H9 (cell line): Measurements from ENCODE around the gene CYB5A. TPM values are rescaled to one million over a fixed set of nuclear protein-coding genes. Genes with fewer than 3 reads are reported as not detected.

Experiments
- DNase-seq: peaks from one replicate; pipeline ENCODE4 v3.0.0-alpha.2; 2017
- H2AFZ ChIP-seq: one replicate; pipeline ENCODE4 v1.6.1; 2013; ENCODE audit warnings: mild to moderate bottlenecking, low read length, control low read depth, moderate library complexity
- H2AK5ac ChIP-seq: 2 replicates; pipeline ENCODE4 v1.6.1; 2013; ENCODE audit warnings: low read length, control low read depth, mixed read lengths; ENCODE audit not compliant: insufficient read length
- H2BK120ac ChIP-seq: one replicate; pipeline ENCODE4 v1.6.1; 2013; ENCODE audit warnings: low read depth, mild to moderate bottlenecking, low read length, control low read depth, inconsistent platforms; ENCODE audit not compliant: poor library complexity, severe bottlenecking
- H2BK12ac ChIP-seq: 2 replicates; pipeline ENCODE4 v1.6.1; 2013; ENCODE audit warnings: low read length, control low read depth, mixed read lengths, low read depth; ENCODE audit not compliant: insufficient read length
- H2BK15ac ChIP-seq: 2 replicates; pipeline ENCODE4 v1.6.1; 2013; ENCODE audit warnings: low read depth, low read length, control low read depth
- H2BK20ac ChIP-seq: one replicate; pipeline ENCODE4 v1.6.1; 2013; ENCODE audit warnings: low read depth, mild to moderate bottlenecking, low read length, control low read depth, inconsistent platforms; ENCODE audit not compliant: poor library complexity, severe bottlenecking
- H2BK5ac ChIP-seq: 2 replicates; pipeline ENCODE4 v1.6.1; 2013; ENCODE audit warnings: low read length, control low read depth, mixed read lengths; ENCODE audit not compliant: insufficient read length
- H3K14ac ChIP-seq: 2 replicates; pipeline ENCODE4 v1.6.1; 2013; ENCODE audit warnings: low read length, control low read depth; ENCODE audit not compliant: insufficient read depth
- H3K18ac ChIP-seq: 2 replicates; pipeline ENCODE4 v1.6.1; 2013; ENCODE audit warnings: low read depth, mild to moderate bottlenecking, mixed read lengths, low read length, control low read depth; ENCODE audit not compliant: insufficient read length
- H3K23ac ChIP-seq: 2 replicates; pipeline ENCODE4 v1.6.1; 2013; ENCODE audit warnings: low read length, control low read depth, mixed read lengths, low read depth; ENCODE audit not compliant: insufficient read length
- H3K23me2 ChIP-seq: 2 replicates; pipeline ENCODE4 v1.6.1; 2013; ENCODE audit warnings: low read depth, mild to moderate bottlenecking, mixed read lengths, low read length, control low read depth; ENCODE audit not compliant: insufficient read length, poor library complexity, severe bottlenecking
- H3K27ac ChIP-seq: 2 replicates; pipeline ENCODE4 v1.5.1; 2013; ENCODE audit warnings: low read length, control low read depth, mixed read lengths, low read depth; ENCODE audit not compliant: insufficient read length
- H3K27me3 ChIP-seq: 2 replicates; pipeline ENCODE4 v1.6.1; 2013; ENCODE audit warnings: low read length, control low read depth, inconsistent platforms; ENCODE audit not compliant: insufficient read depth
- H3K4ac ChIP-seq: 2 replicates; pipeline ENCODE4 v1.6.1; 2013; ENCODE audit warnings: low read depth, mild to moderate bottlenecking, control low read depth, inconsistent platforms, low read length, moderate library complexity
- H3K4me1 ChIP-seq: 2 replicates; pipeline ENCODE4 v1.6.1; 2013; ENCODE audit warnings: low read length, control low read depth, inconsistent platforms; ENCODE audit not compliant: insufficient read depth
- H3K4me2 ChIP-seq: 2 replicates; pipeline ENCODE4 v1.6.1; 2013; ENCODE audit warnings: low read length, control low read depth, mixed read lengths; ENCODE audit not compliant: insufficient read length, insufficient read depth
- H3K56ac ChIP-seq: 2 replicates; pipeline ENCODE4 v1.6.1; 2013; ENCODE audit warnings: low read depth, mild to moderate bottlenecking, mixed read lengths, low read length, control low read depth; ENCODE audit not compliant: insufficient read length
- H3K79me1 ChIP-seq: 2 replicates; pipeline ENCODE4 v1.6.1; 2013; ENCODE audit warnings: low read depth, mild to moderate bottlenecking, moderate library complexity, low read length, control low read depth, inconsistent platforms; ENCODE audit not compliant: insufficient read depth, poor library complexity, severe bottlenecking
- H3K79me2 ChIP-seq: 2 replicates; pipeline ENCODE4 v1.6.1; 2013; ENCODE audit warnings: low read length, control low read depth, inconsistent platforms; ENCODE audit not compliant: insufficient read depth
- H3K9ac ChIP-seq: 2 replicates; pipeline ENCODE4 v1.6.1; 2013; ENCODE audit warnings: low read length, control low read depth, mixed read lengths; ENCODE audit not compliant: insufficient read length; ENCODE audit errors: extremely low read depth
- H3K9me3 ChIP-seq: one replicate; pipeline ENCODE4 v1.6.1; 2013; ENCODE audit warnings: low read depth, low read length, inconsistent platforms; ENCODE audit not compliant: control insufficient read depth
- H3T11ph ChIP-seq: one replicate; pipeline ENCODE4 v1.6.1; 2013; ENCODE audit warnings: mild to moderate bottlenecking, low read length, control low read depth, inconsistent platforms
- H4K20me1 ChIP-seq: one replicate; pipeline ENCODE4 v1.6.1; 2013; ENCODE audit not compliant: control insufficient read depth, insufficient read length, insufficient read depth
- H4K5ac ChIP-seq: 2 replicates; pipeline ENCODE4 v1.6.1; 2013; ENCODE audit warnings: low read depth, mild to moderate bottlenecking, mixed read lengths, low read length, control low read depth; ENCODE audit not compliant: insufficient read length
- H4K8ac ChIP-seq: replicated peaks from 2 replicates; pipeline ENCODE4 v1.6.1; 2013; ENCODE audit warnings: low read length, control low read depth, mixed read lengths, low read depth; ENCODE audit not compliant: insufficient read length
- H4K91ac ChIP-seq: 2 replicates; pipeline ENCODE4 v1.6.1; 2013; ENCODE audit warnings: low read depth, mild to moderate bottlenecking, moderate library complexity, mixed read lengths, low read length, control low read depth; ENCODE audit not compliant: insufficient read length
- H3K27ac Mint-ChIP-seq, 3 experiments: 2 replicates in 2 of 3; 3 replicates in 1 of 3; pipeline ENCODE4 v1.8.0; 2020 to 2021; ENCODE audit warnings: mixed read lengths in 3 of 3, mild to moderate bottlenecking in 1 of 3, moderate library complexity in 1 of 3
- H3K27me3 Mint-ChIP-seq: 2 replicates; pipeline ENCODE4 v1.8.0; 2021; ENCODE audit warnings: low read depth, mild to moderate bottlenecking, moderate library complexity, mixed read lengths
- H3K36me3 Mint-ChIP-seq, 3 experiments: 2 replicates in 2 of 3; 3 replicates in 1 of 3; pipeline ENCODE4 v1.8.0; 2020 to 2021; ENCODE audit warnings: low read depth in 3 of 3, mixed read lengths in 3 of 3; ENCODE audit not compliant: insufficient read depth in 1 of 3
- H3K4me1 Mint-ChIP-seq, 2 experiments: 2 replicates each; pipeline ENCODE4 v1.8.0; 2020; ENCODE audit warnings: mixed read lengths in 2 of 2
- H3K4me3 Mint-ChIP-seq, 2 experiments: 2 replicates in 1 of 2; 3 replicates in 1 of 2; pipeline ENCODE4 v1.8.0; 2020 to 2021; ENCODE audit warnings: mild to moderate bottlenecking in 2 of 2, mixed read lengths in 2 of 2, moderate library complexity in 1 of 2
- H3K9me3 Mint-ChIP-seq, 2 experiments: 2 replicates in 1 of 2; 3 replicates in 1 of 2; pipeline ENCODE4 v1.8.0; 2020; ENCODE audit warnings: mild to moderate bottlenecking in 2 of 2, mixed read lengths in 2 of 2, moderate library complexity in 1 of 2
- WGBS: extraction: QIAGEN DNeasy Blood & Tissue Kit; methylation state at CpG from one replicate; pipeline ENCODE4 v1.1.7; 2013; ENCODE audit warnings: missing lambda C conversion rate, low lambda C conversion rate, mixed read lengths; ENCODE audit not compliant: insufficient read length; ENCODE audit errors: extremely low coverage; 5-methylcytosine and 5-hydroxymethylcytosine counted together
- total RNA-seq: library from RNA; stranded (reverse); gene quantifications from 2 replicates; pipeline ENCODE4 v1.2.1, GENCODE V29; 2021
- TF ChIP-seq, protein P1 (sequence below): fragments of 200-600 bp; sonication (generic); conservative IDR thresholded peaks from 3 replicates; pipeline ENCODE4 v1.8.0; 2021; ENCODE audit warnings: antibody characterized with exemption, mild to moderate bottlenecking

Gene CYB5A
- total RNA-seq, 1 experiment from 2014 or later = 93.2 TPM

DNA sequence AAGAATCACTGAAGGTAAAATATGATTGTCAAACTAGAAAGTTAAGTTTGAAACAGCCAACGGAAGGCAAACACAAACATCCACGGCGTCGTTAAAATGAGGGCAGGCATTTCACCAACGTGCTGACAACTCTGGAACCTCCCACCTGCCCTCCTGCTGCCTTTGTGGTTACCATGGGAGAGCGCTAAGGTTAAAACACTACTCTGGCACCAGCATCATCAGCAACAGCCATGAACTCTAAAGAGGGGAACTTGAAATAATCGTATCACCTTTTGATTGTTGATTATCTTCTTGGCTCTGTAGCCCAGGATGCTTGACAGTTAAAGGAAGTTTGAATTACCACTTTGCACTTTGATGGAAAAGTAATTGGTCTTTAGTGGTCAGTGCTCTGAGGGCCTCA, 34.7 kb downstream of the CYB5A start:
- DNase-seq = no peak
- no peak overlapping the region for H2AK5ac ChIP-seq
- no CpG with 5 or more reads among the region's 7 CpGs for WGBS
- no peak overlapping the region for H2AFZ ChIP-seq
- Mint-ChIP-seq H3K36me3 (peaks cover 11 to 44% (median 25%) of the 10 kb centered on the region in 3 experiments), H3K27ac (0 out of 7 replicates have a peak overlapping the region, but pooled peaks of 1 of the 3 experiments have one; percentile 16), H3K9me3 (no peaks in the 10 kb centered on the region), H3K27me3 (no peaks in the 10 kb centered on the region), H3K4me3 (no peak overlapping the region), H3K4me1 (peaks cover 18 to 20% of the 10 kb centered on the region in 2 experiments)
- no peak overlapping the region for H2BK120ac ChIP-seq
- no peaks in the 10 kb centered on the region for H3K9me3 ChIP-seq
- H3K27ac ChIP-seq = no peak overlapping the region
- H3K4ac ChIP-seq = no peak overlapping the region
- H4K5ac ChIP-seq = no peak overlapping the region
- no peak overlapping the region for H3K9ac ChIP-seq
- no peak overlapping the region for H3K56ac ChIP-seq
- H4K20me1 ChIP-seq = no peaks in the 10 kb centered on the region
- H4K8ac ChIP-seq = no peak overlapping the region
- H3K27me3 ChIP-seq = no peaks in the 10 kb centered on the region
- H2BK20ac ChIP-seq = no peak overlapping the region
- no peaks in the 10 kb centered on the region for H3K23me2 ChIP-seq
- H2BK5ac ChIP-seq = no peak overlapping the region
- no peak overlapping the region for H3K18ac ChIP-seq
- H3K14ac ChIP-seq = no peak overlapping the region
- H3K4me1 ChIP-seq = 0 out of 2 replicates have a peak, but pooled peaks cover 3% of the 10 kb centered on the region
- TF ChIP-seq, protein P1, sequence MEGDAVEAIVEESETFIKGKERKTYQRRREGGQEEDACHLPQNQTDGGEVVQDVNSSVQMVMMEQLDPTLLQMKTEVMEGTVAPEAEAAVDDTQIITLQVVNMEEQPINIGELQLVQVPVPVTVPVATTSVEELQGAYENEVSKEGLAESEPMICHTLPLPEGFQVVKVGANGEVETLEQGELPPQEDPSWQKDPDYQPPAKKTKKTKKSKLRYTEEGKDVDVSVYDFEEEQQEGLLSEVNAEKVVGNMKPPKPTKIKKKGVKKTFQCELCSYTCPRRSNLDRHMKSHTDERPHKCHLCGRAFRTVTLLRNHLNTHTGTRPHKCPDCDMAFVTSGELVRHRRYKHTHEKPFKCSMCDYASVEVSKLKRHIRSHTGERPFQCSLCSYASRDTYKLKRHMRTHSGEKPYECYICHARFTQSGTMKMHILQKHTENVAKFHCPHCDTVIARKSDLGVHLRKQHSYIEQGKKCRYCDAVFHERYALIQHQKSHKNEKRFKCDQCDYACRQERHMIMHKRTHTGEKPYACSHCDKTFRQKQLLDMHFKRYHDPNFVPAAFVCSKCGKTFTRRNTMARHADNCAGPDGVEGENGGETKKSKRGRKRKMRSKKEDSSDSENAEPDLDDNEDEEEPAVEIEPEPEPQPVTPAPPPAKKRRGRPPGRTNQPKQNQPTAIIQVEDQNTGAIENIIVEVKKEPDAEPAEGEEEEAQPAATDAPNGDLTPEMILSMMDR = no peak
- no peak overlapping the region for H3K23ac ChIP-seq
- no peak overlapping the region for H2BK12ac ChIP-seq
- H2BK15ac ChIP-seq = no peak overlapping the region
- no peak overlapping the region for H4K91ac ChIP-seq
- no peak overlapping the region for H3K4me2 ChIP-seq
- no peaks in the 10 kb centered on the region for H3K79me1 ChIP-seq
- no peaks in the 10 kb centered on the region; the same call in 1 of the 2 replicates for H3K79me2 ChIP-seq
- H3T11ph ChIP-seq = no peak overlapping the region
